Posterior cingulate gyrus (tissue), 11 donors: ENCODE data around the gene ECHS1.
"Not testable (repeated sequence)": the region's sequence is repeated elsewhere in the genome, so short reads cannot be mapped to it uniquely, and the experiment has no call there.

Experiments used
- DNase-seq, 10 donors: peaks; one replicate each; pipeline versions ENCODE4 v3.0.0 to v3.0.0-alpha.2; 2020 to 2021; ENCODE audit warnings: mixed read lengths in 3 of 10
- intact Hi-C: fragments of 100-400 bp; cut with DNase I; formaldehyde crosslinking; loops from one replicate; pipeline ENCODE4 v1.15.1; 2023

ECHS1 gene

GRCh38 chr10:133400624-133401424 lies 27.7 kb upstream of the ECHS1 start:
- DNase-seq: peak in 2 of 10 donors; percentile 16 to 44
- intact Hi-C loops: no loop called here

GRCh38 chr10:133399123-133399601 lies 26.0 kb upstream of the ECHS1 start:
- DNase-seq: peak in 3 of 10 donors; percentile 3 to 67 (median 54)
- intact Hi-C loops: no loop called here

- intact Hi-C loops: no loop called here
- peak in 2 of 10 donors; percentile 2 to 35 for DNase-seq
These were observed 24.8 kb upstream of the ECHS1 start for GRCh38 chr10:133397938-133398337.

- peak in 3 of 10 donors; percentile 3 to 60 (median 55) for DNase-seq
These were observed 23.0 kb upstream of the ECHS1 start for GRCh38 chr10:133396035-133396624.

GRCh38 chr10:133394801-133395221 lies 21.7 kb upstream of the ECHS1 start:
- intact Hi-C loops: no loop called here
- peak in 3 of 10 donors; percentile 2 to 53 (median 30) for DNase-seq

More at GRCh38 chr10:133396035-133396624, 23.0 kb upstream of the ECHS1 start:
- intact Hi-C loops: no loop called here

- peak; percentile 90 to 99 (median 93) for DNase-seq
- intact Hi-C loops: no loop called here
These were observed 21.0 kb upstream of the ECHS1 start, which contains the start of gene MTG1 for GRCh38 chr10:133394064-133394663. Gene MTG1, plus strand, starts transcription at chr10:133394157. Its CDS starts 64 bp downstream, at chr10:133394221.

GRCh38 chr10:133393401-133394063 lies 20.4 kb upstream of the ECHS1 start:
- intact Hi-C loops: no loop called here
- DNase-seq: peak in 3 of 10 donors; percentile 4 to 71 (median 57)

GRCh38 chr10:133391761-133392518 lies 18.8 kb upstream of the ECHS1 start:
- intact Hi-C loops: no loop called here
- peak in 1 of 10 donors; percentile 70 for DNase-seq

GRCh38 chr10:133391249-133391635 lies 18.1 kb upstream of the ECHS1 start:
- intact Hi-C loops: no loop called here

GRCh38 chr10:133390597-133391248 lies 17.6 kb upstream of the ECHS1 start:
- peak in 2 of 10 donors; percentile 4 to 84 for DNase-seq
- intact Hi-C loops: no loop called here

More at GRCh38 chr10:133391249-133391635, 18.1 kb upstream of the ECHS1 start:
- DNase-seq: peak in 2 of 10 donors; percentile 1 to 49

- intact Hi-C loops: no loop called here
- DNase-seq: peak in 3 of 10 donors; percentile 2 to 83 (median 59)
These were observed 16.0 kb upstream of the ECHS1 start for GRCh38 chr10:133388973-133389818.

GRCh38 chr10:133388236-133388972 lies 15.2 kb upstream of the ECHS1 start:
- peak in 1 of 10 donors; percentile 69 for DNase-seq
- intact Hi-C loops: no loop called here

- intact Hi-C loops: not testable (repeated sequence)
- DNase-seq: peak in 4 of 10 donors; percentile 2 to 43 (median 22)
These were observed 13.8 kb upstream of the ECHS1 start for GRCh38 chr10:133386951-133387350.

GRCh38 chr10:133385214-133385613 lies 12.1 kb upstream of the ECHS1 start:
- intact Hi-C loops: no loop called here
- peak in 3 of 10 donors; percentile 39 to 65 (median 52) for DNase-seq

- intact Hi-C loops: no loop called here
These were observed 10.9 kb upstream of the ECHS1 start for GRCh38 chr10:133384071-133384470.

GRCh38 chr10:133383551-133383950 lies 10.4 kb upstream of the ECHS1 start:
- intact Hi-C loops: no loop called here
- DNase-seq: peak in 1 of 10 donors; percentile 45

More at GRCh38 chr10:133384071-133384470, 10.9 kb upstream of the ECHS1 start:
- DNase-seq: peak in 3 of 10 donors; percentile 41 to 73 (median 44)

- DNase-seq: no peak
- intact Hi-C loops: no loop called here
These were observed 7.9 kb upstream of the ECHS1 start for GRCh38 chr10:133381036-133381435.
